Prostate gland (tissue), 2 donors: Measurements from ENCODE around the gene OLFM2.

Experiments used
- CTCF ChIP-seq, 4 experiments: fragments of 200-600 bp in 2 of 4; fragments of 450-650 bp in 2 of 4; sonication (generic) in 2 of 4; IDR thresholded peaks; 1 replicate in 3 of 4; 2 replicates in 1 of 4; pipeline ENCODE4 v1.5.1; 2016 to 2019; ENCODE audit warnings: antibody characterized with exemption in 4 of 4, mild to moderate bottlenecking in 2 of 4, moderate library complexity in 2 of 4
- POLR2AphosphoS5 ChIP-seq: sonication (generic); formaldehyde crosslinking; IDR thresholded peaks from one replicate; pipeline ENCODE4 v1.6.1; 2017; ENCODE audit warnings: antibody characterized with exemption

- TF ChIP-seq CTCF (IDR thresholded peaks at IDR 0.05), result no peak
- TF ChIP-seq POLR2AphosphoS5, result no peak
These were observed 61.2 kb downstream of the OLFM2 start for GRCh38 chr19:9875031-9875627.
